Liver (tissue), 9 donors: ENCODE results near the gene ENO4. TPM values are rescaled to one million over a fixed set of nuclear protein-coding genes. Genes with fewer than 3 reads are reported as not detected.

Source experiments
- DNase-seq: peaks from one replicate; pipeline ENCODE4 v3.0.0-alpha.2; 2017; ENCODE audit warnings: low spot score
- H3K27ac ChIP-seq, 2 donors: one replicate each; pipeline ENCODE4 v1.7.0; 2013; ENCODE audit warnings: inconsistent platforms in 2 of 2, low read length in 2 of 2, control low read depth in 1 of 2, low read depth in 1 of 2, mild to moderate bottlenecking in 1 of 2
- H3K27me3 ChIP-seq, 4 donors: one replicate each; pipeline versions ENCODE4 v1.6.1 to v1.7.0; 2013; ENCODE audit warnings: low read length in 3 of 4, inconsistent platforms in 1 of 4, mild to moderate bottlenecking in 1 of 4, moderate library complexity in 1 of 4; ENCODE audit not compliant: control insufficient read depth in 4 of 4, insufficient read depth in 4 of 4
- H3K36me3 ChIP-seq, 4 donors: one replicate each; pipeline versions ENCODE4 v1.6.1 to v1.7.0; 2013; ENCODE audit warnings: low read length in 3 of 4, mild to moderate bottlenecking in 3 of 4, low read depth in 1 of 4, moderate library complexity in 1 of 4; ENCODE audit not compliant: control insufficient read depth in 4 of 4, insufficient read depth in 3 of 4
- H3K4me1 ChIP-seq, 4 donors: one replicate each; pipeline versions ENCODE4 v1.6.1 to v1.7.0; 2013; ENCODE audit warnings: low read length in 3 of 4, mild to moderate bottlenecking in 3 of 4, moderate library complexity in 1 of 4; ENCODE audit not compliant: control insufficient read depth in 4 of 4, insufficient read depth in 4 of 4
- H3K4me3 ChIP-seq, 3 donors: one replicate each; pipeline versions ENCODE4 v1.6.1 to v1.7.0; 2013; ENCODE audit warnings: low read length in 3 of 3, control low read depth in 1 of 3, low read depth in 1 of 3, mild to moderate bottlenecking in 1 of 3
- H3K9ac ChIP-seq, 2 donors: one replicate each; pipeline ENCODE4 v1.7.0; 2013; ENCODE audit warnings: low read length in 2 of 2, mild to moderate bottlenecking in 2 of 2, moderate library complexity in 2 of 2, control low read depth in 1 of 2, low read depth in 1 of 2
- H3K9me3 ChIP-seq, 4 donors: one replicate each; pipeline versions ENCODE4 v1.6.1 to v1.7.0; 2013; ENCODE audit warnings: low read length in 3 of 4; ENCODE audit not compliant: control insufficient read depth in 4 of 4
- EGR1 ChIP-seq, 2 donors: IDR thresholded peaks; 2 replicates each; pipeline ENCODE4 v1.6.1; 2016 to 2018; ENCODE audit warnings: antibody characterized with exemption in 2 of 2, low read depth in 2 of 2
- FOXA1 ChIP-seq: IDR thresholded peaks from 2 replicates; pipeline ENCODE4 v1.6.1; 2016; ENCODE audit warnings: antibody characterized with exemption
- FOXA2 ChIP-seq: IDR thresholded peaks from 2 replicates; pipeline ENCODE4 v1.6.1; 2016; ENCODE audit warnings: antibody characterized with exemption
- GABPA ChIP-seq, 2 donors: IDR thresholded peaks in 1 of 2; conservative IDR thresholded peaks in 1 of 2; 2 replicates each; pipeline ENCODE4 v1.6.1; 2016; ENCODE audit warnings: antibody characterized with exemption in 2 of 2, mild to moderate bottlenecking in 1 of 2, moderate library complexity in 1 of 2
- HNF4A ChIP-seq, 2 donors: conservative IDR thresholded peaks; 2 replicates each; pipeline ENCODE4 v1.6.1; 2016; ENCODE audit warnings: antibody characterized with exemption in 2 of 2, mild to moderate bottlenecking in 2 of 2
- HNF4G ChIP-seq: IDR thresholded peaks from 2 replicates; pipeline ENCODE4 v1.6.1; 2016; ENCODE audit warnings: antibody characterized with exemption
- JUND ChIP-seq, 2 donors: IDR thresholded peaks; 2 replicates each; pipeline ENCODE4 v1.6.1; 2016; ENCODE audit warnings: antibody characterized with exemption in 2 of 2
- RAD21 ChIP-seq, 2 donors: IDR thresholded peaks; 2 replicates each; pipeline ENCODE4 v1.6.1; 2016; ENCODE audit warnings: antibody characterized with exemption in 2 of 2, mild to moderate bottlenecking in 2 of 2
- SP1 ChIP-seq: IDR thresholded peaks from 2 replicates; pipeline ENCODE4 v1.6.1; 2018; ENCODE audit warnings: antibody characterized with exemption, mild to moderate bottlenecking
- TAF1 ChIP-seq: conservative IDR thresholded peaks from 2 replicates; pipeline ENCODE4 v1.6.1; 2016; ENCODE audit warnings: antibody characterized with exemption, mild to moderate bottlenecking
- YY1 ChIP-seq: IDR thresholded peaks from 2 replicates; pipeline ENCODE4 v1.6.1; 2016; ENCODE audit warnings: antibody characterized with exemption, mild to moderate bottlenecking
- WGBS: extraction: QIAGEN DNeasy Blood & Tissue Kit; methylation state at CpG from one replicate; pipeline ENCODE4 v1.1.7; 2013; 5-methylcytosine and 5-hydroxymethylcytosine counted together
- polyA plus RNA-seq, 2 donors: library from polyadenylated mRNA; stranded (reverse) in 1 of 2; unstranded in 1 of 2; fragments of 200-250 nt in 1 of 2; fragments of >200 nt in 1 of 2; fragmentation: Nextera tagmentation in 1 of 2; extraction: Ambion mirVana in 1 of 2; gene quantifications; one replicate each; pipeline versions ENCODE4 v1.2.1 to v1.2.3, GENCODE V29; 2013 to 2015
- total RNA-seq, 2 donors: library from RNA; depleted of rRNA; stranded (reverse); fragments of >200 nt; gene quantifications; one replicate each; pipeline ENCODE4 v1.2.3, GENCODE V29; 2014
- TF ChIP-seq, protein P1 (sequence below): IDR thresholded peaks from 2 replicates; pipeline ENCODE4 v1.6.1; 2016; ENCODE audit warnings: antibody characterized with exemption
- TF ChIP-seq, protein P2 (sequence below): fragments of 150-350 bp; IDR thresholded peaks from 2 replicates; pipeline ENCODE4 v1.5.1; 2017; ENCODE audit warnings: improper control_type of control experiment, low read depth, low read length; ENCODE audit not compliant: missing input control
- TF ChIP-seq, protein P3 (sequence below): IDR thresholded peaks from 2 replicates; pipeline ENCODE4 v1.6.1; 2016; ENCODE audit warnings: antibody characterized with exemption, mild to moderate bottlenecking
- TF ChIP-seq, protein P4 (sequence below): IDR thresholded peaks from 2 replicates; pipeline ENCODE4 v1.6.1; 2016; ENCODE audit warnings: antibody characterized with exemption
- donor health status: healthy.
- donor health status: healthy.
- donor health status: healthy.
- donor health status: healthy.
- donor health status: healthy.

Gene ENO4
- total and polyA plus RNA-seq, 4 donors = 0.03 to 0.19 (median 0.10) TPM

DNA sequence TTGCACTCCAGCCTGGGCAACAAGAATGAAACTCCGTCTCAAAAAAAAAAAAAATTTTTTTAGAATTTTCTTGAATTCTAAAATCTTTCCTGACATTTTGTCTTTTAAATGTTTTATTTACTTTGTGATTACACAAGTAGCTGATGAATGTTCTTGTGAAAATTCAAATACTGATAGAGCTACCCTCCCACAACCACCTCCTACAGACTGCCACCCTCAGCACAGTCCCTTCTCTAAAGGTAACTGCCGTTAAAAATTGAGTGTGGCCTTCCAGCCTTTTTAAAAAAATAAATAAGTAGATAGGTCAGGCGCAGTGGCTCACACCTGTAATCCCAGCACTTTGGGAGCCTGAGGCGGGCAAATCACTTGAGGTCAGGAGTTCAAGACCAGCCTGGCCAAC, 15.1 kb downstream of the ENO4 start:
- no peak overlapping the region for H3K4me3 ChIP-seq
- H3K27ac ChIP-seq = no peak overlapping the region
- TF ChIP-seq, protein P1, sequence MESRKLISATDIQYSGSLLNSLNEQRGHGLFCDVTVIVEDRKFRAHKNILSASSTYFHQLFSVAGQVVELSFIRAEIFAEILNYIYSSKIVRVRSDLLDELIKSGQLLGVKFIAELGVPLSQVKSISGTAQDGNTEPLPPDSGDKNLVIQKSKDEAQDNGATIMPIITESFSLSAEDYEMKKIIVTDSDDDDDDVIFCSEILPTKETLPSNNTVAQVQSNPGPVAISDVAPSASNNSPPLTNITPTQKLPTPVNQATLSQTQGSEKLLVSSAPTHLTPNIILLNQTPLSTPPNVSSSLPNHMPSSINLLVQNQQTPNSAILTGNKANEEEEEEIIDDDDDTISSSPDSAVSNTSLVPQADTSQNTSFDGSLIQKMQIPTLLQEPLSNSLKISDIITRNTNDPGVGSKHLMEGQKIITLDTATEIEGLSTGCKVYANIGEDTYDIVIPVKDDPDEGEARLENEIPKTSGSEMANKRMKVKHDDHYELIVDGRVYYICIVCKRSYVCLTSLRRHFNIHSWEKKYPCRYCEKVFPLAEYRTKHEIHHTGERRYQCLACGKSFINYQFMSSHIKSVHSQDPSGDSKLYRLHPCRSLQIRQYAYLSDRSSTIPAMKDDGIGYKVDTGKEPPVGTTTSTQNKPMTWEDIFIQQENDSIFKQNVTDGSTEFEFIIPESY = no peak
- TF ChIP-seq FOXA1 (no peak), HNF4A (conservative IDR thresholded peaks at IDR 0.05) (no peak), HNF4G (no peak), GABPA (IDR thresholded peaks at IDR 0.05 in 1 of 2, conservative IDR thresholded peaks at IDR 0.05 in 1 of 2) (no peak)
- H3K9ac ChIP-seq = no peak overlapping the region
- no peak for DNase-seq
- H3K36me3 ChIP-seq = no peaks in the 10 kb centered on the region
- WGBS = 80% methylated on average over 4 of the region's 4 CpGs
- no peaks in the 10 kb centered on the region for H3K9me3 ChIP-seq
- peaks cover 0 to 15% (median 5%) of the 10 kb centered on the region in 4 donors for H3K4me1 ChIP-seq
- no peaks in the 10 kb centered on the region for H3K27me3 ChIP-seq

DNA sequence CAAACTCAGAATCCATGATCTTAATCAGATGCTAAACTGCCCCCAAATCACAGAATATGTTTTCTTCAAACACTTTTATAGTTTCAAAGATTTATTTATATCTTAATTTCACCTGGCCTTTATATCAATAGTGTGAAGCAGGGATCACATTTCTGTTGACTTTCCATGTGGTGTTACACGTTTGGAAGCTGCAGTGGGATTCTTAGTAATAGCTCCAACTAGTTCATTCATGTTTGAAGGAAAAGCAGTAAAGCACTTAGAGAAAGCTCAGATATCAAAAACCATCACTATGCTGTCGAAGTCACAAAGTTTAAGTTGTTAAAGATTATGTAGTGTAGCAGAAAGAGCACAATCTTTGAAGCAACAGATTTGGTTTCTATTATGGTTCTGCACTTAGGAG, 16.8 kb downstream of the ENO4 start:
- Histone ChIP-seq H3K9ac (no peak overlapping the region), H3K9me3 (no peaks in the 10 kb centered on the region), H3K4me3 (no peak overlapping the region), H3K27ac (no peak overlapping the region), H3K27me3 (no peaks in the 10 kb centered on the region), H3K36me3 (no peaks in the 10 kb centered on the region), H3K4me1 (peaks cover 0 to 21% (median 6%) of the 10 kb centered on the region in 4 donors)
- no peak for DNase-seq
- TF ChIP-seq, protein P2, sequence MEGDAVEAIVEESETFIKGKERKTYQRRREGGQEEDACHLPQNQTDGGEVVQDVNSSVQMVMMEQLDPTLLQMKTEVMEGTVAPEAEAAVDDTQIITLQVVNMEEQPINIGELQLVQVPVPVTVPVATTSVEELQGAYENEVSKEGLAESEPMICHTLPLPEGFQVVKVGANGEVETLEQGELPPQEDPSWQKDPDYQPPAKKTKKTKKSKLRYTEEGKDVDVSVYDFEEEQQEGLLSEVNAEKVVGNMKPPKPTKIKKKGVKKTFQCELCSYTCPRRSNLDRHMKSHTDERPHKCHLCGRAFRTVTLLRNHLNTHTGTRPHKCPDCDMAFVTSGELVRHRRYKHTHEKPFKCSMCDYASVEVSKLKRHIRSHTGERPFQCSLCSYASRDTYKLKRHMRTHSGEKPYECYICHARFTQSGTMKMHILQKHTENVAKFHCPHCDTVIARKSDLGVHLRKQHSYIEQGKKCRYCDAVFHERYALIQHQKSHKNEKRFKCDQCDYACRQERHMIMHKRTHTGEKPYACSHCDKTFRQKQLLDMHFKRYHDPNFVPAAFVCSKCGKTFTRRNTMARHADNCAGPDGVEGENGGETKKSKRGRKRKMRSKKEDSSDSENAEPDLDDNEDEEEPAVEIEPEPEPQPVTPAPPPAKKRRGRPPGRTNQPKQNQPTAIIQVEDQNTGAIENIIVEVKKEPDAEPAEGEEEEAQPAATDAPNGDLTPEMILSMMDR = no peak
- TF ChIP-seq GABPA (IDR thresholded peaks at IDR 0.05 in 1 of 2, conservative IDR thresholded peaks at IDR 0.05 in 1 of 2) (no peak), TAF1 (no peak), EGR1 (IDR thresholded peaks at IDR 0.05; ENCODE audit: low read depth in 2 of 2) (no peak), RAD21 (IDR thresholded peaks at IDR 0.05) (no peak), FOXA1 (no peak), JUND (IDR thresholded peaks at IDR 0.05) (no peak), SP1 (no peak), YY1 (no peak), HNF4A (conservative IDR thresholded peaks at IDR 0.05) (no peak), FOXA2 (no peak)
- TF ChIP-seq, protein P3, sequence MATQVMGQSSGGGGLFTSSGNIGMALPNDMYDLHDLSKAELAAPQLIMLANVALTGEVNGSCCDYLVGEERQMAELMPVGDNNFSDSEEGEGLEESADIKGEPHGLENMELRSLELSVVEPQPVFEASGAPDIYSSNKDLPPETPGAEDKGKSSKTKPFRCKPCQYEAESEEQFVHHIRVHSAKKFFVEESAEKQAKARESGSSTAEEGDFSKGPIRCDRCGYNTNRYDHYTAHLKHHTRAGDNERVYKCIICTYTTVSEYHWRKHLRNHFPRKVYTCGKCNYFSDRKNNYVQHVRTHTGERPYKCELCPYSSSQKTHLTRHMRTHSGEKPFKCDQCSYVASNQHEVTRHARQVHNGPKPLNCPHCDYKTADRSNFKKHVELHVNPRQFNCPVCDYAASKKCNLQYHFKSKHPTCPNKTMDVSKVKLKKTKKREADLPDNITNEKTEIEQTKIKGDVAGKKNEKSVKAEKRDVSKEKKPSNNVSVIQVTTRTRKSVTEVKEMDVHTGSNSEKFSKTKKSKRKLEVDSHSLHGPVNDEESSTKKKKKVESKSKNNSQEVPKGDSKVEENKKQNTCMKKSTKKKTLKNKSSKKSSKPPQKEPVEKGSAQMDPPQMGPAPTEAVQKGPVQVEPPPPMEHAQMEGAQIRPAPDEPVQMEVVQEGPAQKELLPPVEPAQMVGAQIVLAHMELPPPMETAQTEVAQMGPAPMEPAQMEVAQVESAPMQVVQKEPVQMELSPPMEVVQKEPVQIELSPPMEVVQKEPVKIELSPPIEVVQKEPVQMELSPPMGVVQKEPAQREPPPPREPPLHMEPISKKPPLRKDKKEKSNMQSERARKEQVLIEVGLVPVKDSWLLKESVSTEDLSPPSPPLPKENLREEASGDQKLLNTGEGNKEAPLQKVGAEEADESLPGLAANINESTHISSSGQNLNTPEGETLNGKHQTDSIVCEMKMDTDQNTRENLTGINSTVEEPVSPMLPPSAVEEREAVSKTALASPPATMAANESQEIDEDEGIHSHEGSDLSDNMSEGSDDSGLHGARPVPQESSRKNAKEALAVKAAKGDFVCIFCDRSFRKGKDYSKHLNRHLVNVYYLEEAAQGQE = no peak
- TF ChIP-seq, protein P4, sequence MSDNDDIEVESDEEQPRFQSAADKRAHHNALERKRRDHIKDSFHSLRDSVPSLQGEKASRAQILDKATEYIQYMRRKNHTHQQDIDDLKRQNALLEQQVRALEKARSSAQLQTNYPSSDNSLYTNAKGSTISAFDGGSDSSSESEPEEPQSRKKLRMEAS = no peak
- WGBS = 76% methylated on average over 2 of the region's 2 CpGs
